ENCODE measurements around the gene NPW. TPM values are rescaled to one million over a fixed set of nuclear protein-coding genes. Genes with fewer than 3 reads are reported as not detected.

Gene NPW
- total and polyA plus RNA-seq, 2 of the 8 experiments (the other 6 are each of a cell fraction or from before 2014, with no cell fraction given) = 4.0 to 10.3 TPM

DNA sequence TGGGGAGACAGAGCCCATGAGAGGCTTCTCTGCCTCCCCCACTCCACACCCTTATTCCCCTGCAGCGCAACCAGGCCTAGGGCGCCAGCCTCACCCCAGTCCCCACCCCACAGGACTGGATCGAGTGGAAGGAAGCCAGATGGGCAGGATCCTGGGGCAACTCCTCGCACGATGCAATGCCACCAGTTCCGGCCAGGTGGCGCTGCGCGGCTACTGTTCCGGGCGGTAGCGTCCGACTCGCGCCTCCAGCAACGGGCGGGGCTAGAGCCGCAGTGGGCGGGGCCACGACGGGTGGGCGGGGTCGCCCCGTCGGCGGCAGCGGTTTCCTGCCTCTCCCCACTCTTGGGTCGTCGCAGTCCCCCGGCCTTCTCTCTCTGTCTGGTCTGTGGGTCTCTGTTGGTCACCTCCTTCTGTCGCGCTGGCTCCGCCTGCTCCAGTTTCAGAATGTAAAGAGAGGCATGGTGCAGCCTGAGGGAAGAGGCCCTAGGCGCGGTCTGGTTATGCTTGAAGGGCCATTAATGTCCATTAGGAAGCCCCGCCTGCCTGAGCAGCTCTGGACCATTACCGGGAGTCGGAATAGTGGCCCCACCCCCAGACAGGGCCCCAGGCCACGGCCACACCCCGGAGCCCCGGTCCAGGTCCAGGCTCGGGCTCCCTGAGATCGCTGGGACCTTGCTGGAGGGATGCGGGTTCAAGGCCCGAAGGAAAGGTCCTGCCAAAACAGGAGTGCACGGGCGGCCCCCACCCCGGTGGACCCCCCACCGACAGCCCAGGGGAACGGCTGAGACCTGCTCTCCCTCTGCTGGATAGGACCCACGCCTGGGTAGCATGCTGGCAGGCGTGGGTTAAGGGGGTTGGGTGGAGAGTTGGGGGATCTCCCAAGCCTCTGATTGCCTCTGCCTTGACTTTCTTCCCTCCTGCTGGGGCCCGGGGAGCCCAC is 3.8 kb downstream of the NPW start:
- no peak overlapping the region for H3K14ac ChIP-seq (ENCODE audit: insufficient read length)
- H3K9ac ChIP-seq (replicated peaks in 1 of 4; ENCODE audit: extremely low read depth in 1 of 4, low read depth in 3 of 4, low read length in 3 of 4) = no peak overlapping the region; a peak in 1 of 7 replicates
- peaks cover 0 to 27% (median 13%) of the 10 kb centered on the region in 4 experiments; a peak in 5 of 7 replicates for H3K4me1 ChIP-seq (replicated peaks in 1 of 4; ENCODE audit: control insufficient read depth in 3 of 4, insufficient read depth in 4 of 4, low read length in 3 of 4)
- H3K23me2 ChIP-seq (ENCODE audit: low read depth, low read length) = peaks cover 15% of the 10 kb centered on the region; the same call in 1 of the 2 replicates
- H2BK5ac ChIP-seq (ENCODE audit: low read depth, low read length) = peak overlapping the region; percentile 24; the same call in 1 of the 2 replicates
- H3K27me3 ChIP-seq (replicated peaks in 1 of 4; ENCODE audit: control insufficient read depth in 3 of 4, extremely low read depth in 1 of 4, insufficient read depth in 3 of 4, low read length in 3 of 4) = peaks cover 22 to 59% (median 52%) of the 10 kb centered on the region in 4 experiments
- H3K18ac ChIP-seq (ENCODE audit: extremely low read depth, low read length) = peak overlapping the region; percentile 85
- H3K4me3 ChIP-seq (ENCODE audit: extremely low read depth in 1 of 4, insufficient read depth in 2 of 4, low read depth in 3 of 4, low read length in 4 of 4) = peak overlapping the region; percentile 21 to 59 (median 32); a peak in 6 of 8 replicates
- H3K4me2 ChIP-seq (ENCODE audit: insufficient read depth in 1 of 2, low read depth in 2 of 2, low read length in 2 of 2) = peak overlapping the region; percentile 16 to 76
- CTCF ChIA-PET (ENCODE audit: partially characterized antibody) = interaction anchor here (0.6 to 7.5 kb wide), 36 partner anchors 10 to 890 kb away, joined by 3 to 55 read pairs (median 6); partner anchors contain the start of genes NTHL1, RAB26, TRAF7 and TSC2
- H2AK5ac ChIP-seq (ENCODE audit: low read depth, low read length) = no peak overlapping the region
- H2AFZ ChIP-seq (ENCODE audit: low read length) = no peak overlapping the region; the same call in 1 of the 2 replicates
- H4K20me1 ChIP-seq (replicated peaks in 1 of 2; ENCODE audit: control insufficient read depth in 1 of 2, insufficient read depth in 2 of 2, low read length in 2 of 2) = peaks cover 0 to 8% of the 10 kb centered on the region in 2 experiments
- no peak overlapping the region for H3K23ac ChIP-seq (ENCODE audit: insufficient read length)
- peaks cover 0 to 5% (median 0%) of the 10 kb centered on the region in 4 experiments; a peak in 1 of 8 replicates for H3K36me3 ChIP-seq (ENCODE audit: control insufficient read depth in 2 of 4, insufficient read depth in 4 of 4, low read length in 3 of 4)
- H4K91ac ChIP-seq (replicated peaks; ENCODE audit: insufficient read length, low read length) = peak overlapping the region; percentile 70
- H4K5ac ChIP-seq (ENCODE audit: insufficient read length, low read depth, low read length) = peak overlapping the region; percentile 49
- H3K9me3 ChIP-seq (ENCODE audit: insufficient read depth in 2 of 2, low read depth in 1 of 2, low read length in 1 of 2) = no peaks in the 10 kb centered on the region
- FAIRE-seq = no peak
- H3K4ac ChIP-seq (replicated peaks; ENCODE audit: insufficient read length, low read depth, low read length) = no peak overlapping the region
- H2BK12ac ChIP-seq (ENCODE audit: low read depth, low read length) = peak overlapping the region; percentile 80; the same call in 1 of the 2 replicates
- no peaks in the 10 kb centered on the region for H3K79me2 ChIP-seq (ENCODE audit: control insufficient read depth in 1 of 2, insufficient read depth in 2 of 2, low read length in 2 of 2)
- H3K27ac ChIP-seq (ENCODE audit: low read depth, low read length) = no peak overlapping the region
- H2BK15ac ChIP-seq (ENCODE audit: low read length) = peak overlapping the region; percentile 97
- no peaks in the 10 kb centered on the region for H3K79me1 ChIP-seq (ENCODE audit: low read depth, low read length)
- peak overlapping the region; percentile 86 for H4K8ac ChIP-seq (ENCODE audit: extremely low read depth, insufficient read depth, low read length)
- POLR2A ChIA-PET (ENCODE audit: partially characterized antibody) = interaction anchor here (0.6 to 1.8 kb wide), 14 partner anchors 10 to 134 kb away, joined by 3 to 14 read pairs (median 3); partner anchors contain the start of genes RAB26, TRAF7 and ZNF598
- H2BK20ac ChIP-seq (ENCODE audit: low read length) = no peak overlapping the region
- H3K56ac ChIP-seq (replicated peaks; ENCODE audit: insufficient read length, low read depth, low read length) = no peak overlapping the region
- 11% methylated on average over 52 of the region's 53 CpGs; no CpG with 5 or more reads in 1 of the 2 experiments for WGBS, 2 experiments (ENCODE audit: extremely low coverage in 1 of 2, insufficient coverage in 1 of 2, insufficient read length in 1 of 2, insufficient replicate concordance in 2 of 2, low coverage in 1 of 2, low lambda C conversion rate in 2 of 2, missing lambda C conversion rate in 1 of 2)
- no peak overlapping the region for H2BK120ac ChIP-seq (replicated peaks; ENCODE audit: low read depth, low read length)
- DNase-seq (ENCODE audit: low read depth in 1 of 2, low spot score in 2 of 2) = peak; percentile 71 to 100
- TF ChIP-seq RXRA (IDR thresholded peaks at IDR 0.05; ENCODE audit: insufficient read depth, low read depth, low read length) (no peak), RAD21 (IDR thresholded peaks at IDR 0.05 in 1 of 2, conservative IDR thresholded peaks at IDR 0.05 in 1 of 2; ENCODE audit: low read depth in 2 of 2, low read length in 2 of 2) (peak; percentile 92 to 93), TAF1 (IDR thresholded peaks at IDR 0.05; ENCODE audit: low read depth, low read length) (peak; percentile 28; the same call in 1 of the 2 replicates), KDM4A (IDR thresholded peaks at IDR 0.05; ENCODE audit: low read depth, low read length, severe bottlenecking) (peak; percentile 56), SP1 (IDR thresholded peaks at IDR 0.05; ENCODE audit: low read depth, low read length) (peak; percentile 72; the same call in 1 of the 2 replicates), ASH2L (IDR thresholded peaks at IDR 0.05; ENCODE audit: low read length) (peak; percentile 66), HDAC2 (IDR thresholded peaks at IDR 0.05; ENCODE audit: borderline replicate concordance in 1 of 2, low read depth in 2 of 2, low read length in 2 of 2) (no peak), POU5F1 (IDR thresholded peaks at IDR 0.05; ENCODE audit: low read depth, low read length) (no peak)
- TF ChIP-seq, protein P1, sequence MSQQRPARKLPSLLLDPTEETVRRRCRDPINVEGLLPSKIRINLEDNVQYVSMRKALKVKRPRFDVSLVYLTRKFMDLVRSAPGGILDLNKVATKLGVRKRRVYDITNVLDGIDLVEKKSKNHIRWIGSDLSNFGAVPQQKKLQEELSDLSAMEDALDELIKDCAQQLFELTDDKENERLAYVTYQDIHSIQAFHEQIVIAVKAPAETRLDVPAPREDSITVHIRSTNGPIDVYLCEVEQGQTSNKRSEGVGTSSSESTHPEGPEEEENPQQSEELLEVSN (IDR thresholded peaks at IDR 0.05) = no peak
